ENCODE measurements around the gene ZNF768.
"Not testable (repeated sequence)": the region's sequence is repeated elsewhere in the genome, so short reads cannot be mapped to it uniquely, and the experiment has no call there.

The ZNF768 gene

GRCh38 chr16:30491744-30492308, 34.5 kb downstream of the ZNF768 start:
- Histone ChIP-seq H3K4me3 (ENCODE audit: low read depth in 1 of 2, low read length in 2 of 2) (no peak overlapping the region), H3K4me1 (ENCODE audit: control insufficient read depth in 1 of 2, insufficient read depth in 2 of 2, low read length in 2 of 2) (peaks cover 0 to 3% of the 10 kb centered on the region in 2 donors), H3K27me3 (ENCODE audit: low read depth, low read length) (no peaks in the 10 kb centered on the region), H3K27ac (ENCODE audit: low read length) (no peak overlapping the region), H3K36me3 (ENCODE audit: control insufficient read depth in 1 of 2, insufficient read depth in 2 of 2, low read length in 2 of 2) (no peaks in the 10 kb centered on the region), H3K9me3 (ENCODE audit: control insufficient read depth in 1 of 2, low read length in 2 of 2) (no peaks in the 10 kb centered on the region)

- H3K27me3 ChIP-seq (ENCODE audit: low read depth, low read length): no peaks in the 10 kb centered on the region
- no peak overlapping the region for H3K27ac ChIP-seq (ENCODE audit: low read length)
- no peaks in the 10 kb centered on the region for H3K36me3 ChIP-seq (ENCODE audit: control insufficient read depth in 1 of 2, insufficient read depth in 2 of 2, low read length in 2 of 2)
- no peak overlapping the region for H3K4me3 ChIP-seq (ENCODE audit: low read depth in 1 of 2, low read length in 2 of 2)
- peaks cover 0 to 3% of the 10 kb centered on the region in 2 donors for H3K4me1 ChIP-seq (ENCODE audit: control insufficient read depth in 1 of 2, insufficient read depth in 2 of 2, low read length in 2 of 2)
- H3K9me3 ChIP-seq (ENCODE audit: control insufficient read depth in 1 of 2, low read length in 2 of 2): no peaks in the 10 kb centered on the region
These were observed 35.1 kb downstream of the ZNF768 start for GRCh38 chr16:30491229-30491628.

GRCh38 chr16:30490210-30490609, 36.2 kb downstream of the ZNF768 start:
- no peaks in the 10 kb centered on the region for H3K27me3 ChIP-seq (ENCODE audit: low read depth, low read length)
- H3K4me1 ChIP-seq (ENCODE audit: control insufficient read depth in 1 of 2, insufficient read depth in 2 of 2, low read length in 2 of 2): peaks cover 0 to 3% of the 10 kb centered on the region in 2 donors
- no peaks in the 10 kb centered on the region for H3K36me3 ChIP-seq (ENCODE audit: control insufficient read depth in 1 of 2, insufficient read depth in 2 of 2, low read length in 2 of 2)
- H3K27ac ChIP-seq (ENCODE audit: low read length): no peak overlapping the region
- H3K9me3 ChIP-seq (ENCODE audit: control insufficient read depth in 1 of 2, low read length in 2 of 2): no peaks in the 10 kb centered on the region
- H3K4me3 ChIP-seq (ENCODE audit: low read depth in 1 of 2, low read length in 2 of 2): no peak overlapping the region

GRCh38 chr16:30488764-30489605, 37.4 kb downstream of the ZNF768 start:
- no peaks in the 10 kb centered on the region for H3K9me3 ChIP-seq (ENCODE audit: control insufficient read depth in 1 of 2, low read length in 2 of 2)
- peaks cover 0 to 3% of the 10 kb centered on the region in 2 donors for H3K4me1 ChIP-seq (ENCODE audit: control insufficient read depth in 1 of 2, insufficient read depth in 2 of 2, low read length in 2 of 2)
- no peak overlapping the region for H3K4me3 ChIP-seq (ENCODE audit: low read depth in 1 of 2, low read length in 2 of 2)
- H3K27ac ChIP-seq (ENCODE audit: low read length): no peak overlapping the region
- H3K36me3 ChIP-seq (ENCODE audit: control insufficient read depth in 1 of 2, insufficient read depth in 2 of 2, low read length in 2 of 2): no peaks in the 10 kb centered on the region
- no peaks in the 10 kb centered on the region for H3K27me3 ChIP-seq (ENCODE audit: low read depth, low read length)

- H3K27me3 ChIP-seq (ENCODE audit: low read depth, low read length): no peaks in the 10 kb centered on the region
These were observed 40.4 kb downstream of the ZNF768 start for GRCh38 chr16:30485818-30486436.

GRCh38 chr16:30484887-30485286, 41.5 kb downstream of the ZNF768 start:
- Histone ChIP-seq H3K4me3 (ENCODE audit: low read depth in 1 of 2, low read length in 2 of 2) (no peak overlapping the region), H3K36me3 (ENCODE audit: control insufficient read depth in 1 of 2, insufficient read depth in 2 of 2, low read length in 2 of 2) (no peaks in the 10 kb centered on the region), H3K9me3 (ENCODE audit: control insufficient read depth in 1 of 2, low read length in 2 of 2) (no peaks in the 10 kb centered on the region)

More at GRCh38 chr16:30485818-30486436, 40.4 kb downstream of the ZNF768 start:
- Histone ChIP-seq H3K27ac (ENCODE audit: low read length) (no peak overlapping the region), H3K4me1 (ENCODE audit: control insufficient read depth in 1 of 2, insufficient read depth in 2 of 2, low read length in 2 of 2) (no peaks in the 10 kb centered on the region), H3K9me3 (ENCODE audit: control insufficient read depth in 1 of 2, low read length in 2 of 2) (no peaks in the 10 kb centered on the region), H3K36me3 (ENCODE audit: control insufficient read depth in 1 of 2, insufficient read depth in 2 of 2, low read length in 2 of 2) (no peaks in the 10 kb centered on the region), H3K4me3 (ENCODE audit: low read depth in 1 of 2, low read length in 2 of 2) (no peak overlapping the region)

GRCh38 chr16:30482366-30482765, 44.0 kb downstream of the ZNF768 start:
- no peak overlapping the region for H3K4me3 ChIP-seq (ENCODE audit: low read depth in 1 of 2, low read length in 2 of 2)
- no peaks in the 10 kb centered on the region for H3K27me3 ChIP-seq (ENCODE audit: low read depth, low read length)
- H3K36me3 ChIP-seq (ENCODE audit: control insufficient read depth in 1 of 2, insufficient read depth in 2 of 2, low read length in 2 of 2): no peaks in the 10 kb centered on the region
- no peak overlapping the region for H3K27ac ChIP-seq (ENCODE audit: low read length)
- no peaks in the 10 kb centered on the region for H3K9me3 ChIP-seq (ENCODE audit: control insufficient read depth in 1 of 2, low read length in 2 of 2)
- H3K4me1 ChIP-seq (ENCODE audit: control insufficient read depth in 1 of 2, insufficient read depth in 2 of 2, low read length in 2 of 2): no peaks in the 10 kb centered on the region

More at GRCh38 chr16:30484887-30485286, 41.5 kb downstream of the ZNF768 start:
- Histone ChIP-seq H3K27me3 (ENCODE audit: low read depth, low read length) (no peaks in the 10 kb centered on the region), H3K4me1 (ENCODE audit: control insufficient read depth in 1 of 2, insufficient read depth in 2 of 2, low read length in 2 of 2) (no peaks in the 10 kb centered on the region), H3K27ac (ENCODE audit: low read length) (no peak overlapping the region)

GRCh38 chr16:30481381-30481780, 45.0 kb downstream of the ZNF768 start:
- Histone ChIP-seq H3K4me1 (ENCODE audit: control insufficient read depth in 1 of 2, insufficient read depth in 2 of 2, low read length in 2 of 2) (no peaks in the 10 kb centered on the region), H3K27me3 (ENCODE audit: low read depth, low read length) (no peaks in the 10 kb centered on the region), H3K4me3 (ENCODE audit: low read depth in 1 of 2, low read length in 2 of 2) (no peak overlapping the region), H3K9me3 (ENCODE audit: control insufficient read depth in 1 of 2, low read length in 2 of 2) (no peaks in the 10 kb centered on the region), H3K36me3 (ENCODE audit: control insufficient read depth in 1 of 2, insufficient read depth in 2 of 2, low read length in 2 of 2) (no peaks in the 10 kb centered on the region), H3K27ac (ENCODE audit: low read length) (no peak overlapping the region)

- no peak overlapping the region for H3K4me3 ChIP-seq (ENCODE audit: low read depth in 1 of 2, low read length in 2 of 2)
- no peaks in the 10 kb centered on the region for H3K4me1 ChIP-seq (ENCODE audit: control insufficient read depth in 1 of 2, insufficient read depth in 2 of 2, low read length in 2 of 2)
- H3K36me3 ChIP-seq (ENCODE audit: control insufficient read depth in 1 of 2, insufficient read depth in 2 of 2, low read length in 2 of 2): no peaks in the 10 kb centered on the region
- no peaks in the 10 kb centered on the region for H3K27me3 ChIP-seq (ENCODE audit: low read depth, low read length)
- no peaks in the 10 kb centered on the region for H3K9me3 ChIP-seq (ENCODE audit: control insufficient read depth in 1 of 2, low read length in 2 of 2)
- H3K27ac ChIP-seq (ENCODE audit: low read length): no peak overlapping the region
These were observed 47.4 kb downstream of the ZNF768 start for GRCh38 chr16:30478766-30479478.

GRCh38 chr16:30477773-30478172, 48.6 kb downstream of the ZNF768 start:
- H3K4me1 ChIP-seq (ENCODE audit: control insufficient read depth in 1 of 2, insufficient read depth in 2 of 2, low read length in 2 of 2); H3K36me3 ChIP-seq (ENCODE audit: control insufficient read depth in 1 of 2, insufficient read depth in 2 of 2, low read length in 2 of 2); H3K4me3 ChIP-seq (ENCODE audit: low read depth in 1 of 2, low read length in 2 of 2); H3K9me3 ChIP-seq (ENCODE audit: control insufficient read depth in 1 of 2, low read length in 2 of 2); H3K27me3 ChIP-seq (ENCODE audit: low read depth, low read length); H3K27ac ChIP-seq (ENCODE audit: low read length): not testable (repeated sequence)

- Histone ChIP-seq H3K27ac (ENCODE audit: low read length) (no peak overlapping the region), H3K27me3 (ENCODE audit: low read depth, low read length) (no peaks in the 10 kb centered on the region), H3K4me3 (ENCODE audit: low read depth in 1 of 2, low read length in 2 of 2) (no peak overlapping the region), H3K9me3 (ENCODE audit: control insufficient read depth in 1 of 2, low read length in 2 of 2) (no peaks in the 10 kb centered on the region), H3K4me1 (ENCODE audit: control insufficient read depth in 1 of 2, insufficient read depth in 2 of 2, low read length in 2 of 2) (no peaks in the 10 kb centered on the region), H3K36me3 (ENCODE audit: control insufficient read depth in 1 of 2, insufficient read depth in 2 of 2, low read length in 2 of 2) (no peaks in the 10 kb centered on the region)
These were observed 49.4 kb downstream of the ZNF768 start for GRCh38 chr16:30476991-30477390.

Data from muscle layer of duodenum (tissue), 2 donors.